SK-N-SH treated with all-trans-retinoic acid at 6 μM for 48 hours (cell line): ENCODE results near the gene STMN3.

Experiments used
- ARNTL ChIP-seq: fragments of 450-650 bp; formaldehyde crosslinking; IDR thresholded peaks from 2 replicates; pipeline ENCODE4 v1.5.0; 2020; ENCODE audit warnings: low read depth, mild to moderate bottlenecking, moderate library complexity, borderline replicate concordance
- OSR1 ChIP-seq: fragments of 250-450 bp; sonication (Bioruptor Pico); IDR thresholded peaks from 2 replicates; pipeline ENCODE4 v1.8.0; 2022; ENCODE audit warnings: moderate library complexity, mild to moderate bottlenecking, inconsistent platforms
- PPARA ChIP-seq: fragments of 250-450 bp; sonication (Bioruptor Pico); IDR thresholded peaks from 2 replicates; pipeline ENCODE4 v1.5.0; 2020; ENCODE audit warnings: mild to moderate bottlenecking, borderline replicate concordance
- RARB ChIP-seq: fragments of 250-450 bp; sonication (Bioruptor Pico); IDR thresholded peaks from 2 replicates; pipeline ENCODE4 v1.8.0; 2021; ENCODE audit warnings: mild to moderate bottlenecking, moderate library complexity
- SNAI2 ChIP-seq: fragments of 250-450 bp; sonication (Bioruptor Pico); IDR thresholded peaks from 2 replicates; pipeline ENCODE4 v1.5.0; 2020; ENCODE audit warnings: mild to moderate bottlenecking, moderate library complexity
- TCF4 ChIP-seq: fragments of 250-450 bp; sonication (Bioruptor Pico); IDR thresholded peaks from 2 replicates; pipeline ENCODE4 v1.8.0; 2021; ENCODE audit warnings: mild to moderate bottlenecking, moderate library complexity, borderline replicate concordance
- ZFP3 ChIP-seq: fragments of 250-450 bp; sonication (Bioruptor Pico); IDR thresholded peaks from 2 replicates; pipeline ENCODE4 v1.5.0; 2020; ENCODE audit warnings: mild to moderate bottlenecking, moderate library complexity
- ZFP30 ChIP-seq: fragments of 450-650 bp; formaldehyde crosslinking; IDR thresholded peaks from 2 replicates; pipeline ENCODE4 v1.5.0; 2022; ENCODE audit warnings: mild to moderate bottlenecking, moderate library complexity
- ZNF565 ChIP-seq: fragments of 450-650 bp; formaldehyde crosslinking; conservative IDR thresholded peaks from 2 replicates; pipeline ENCODE4 v1.5.0; 2020; ENCODE audit warnings: low read depth, mild to moderate bottlenecking, moderate library complexity
- ZNF70 ChIP-seq: fragments of 450-650 bp; formaldehyde crosslinking; IDR thresholded peaks from 2 replicates; pipeline ENCODE4 v1.5.0; 2020; ENCODE audit warnings: mild to moderate bottlenecking, moderate library complexity
- ZNF8 ChIP-seq: fragments of 450-650 bp; formaldehyde crosslinking; IDR thresholded peaks from 2 replicates; pipeline ENCODE4 v1.5.0; 2020; ENCODE audit warnings: mild to moderate bottlenecking, moderate library complexity
- TF ChIP-seq, protein P1 (sequence below): fragments of 250-450 bp; sonication (Bioruptor Pico); IDR thresholded peaks from 2 replicates; pipeline ENCODE4 v1.8.0; 2020; ENCODE audit warnings: mild to moderate bottlenecking, moderate library complexity, borderline replicate concordance

DNA sequence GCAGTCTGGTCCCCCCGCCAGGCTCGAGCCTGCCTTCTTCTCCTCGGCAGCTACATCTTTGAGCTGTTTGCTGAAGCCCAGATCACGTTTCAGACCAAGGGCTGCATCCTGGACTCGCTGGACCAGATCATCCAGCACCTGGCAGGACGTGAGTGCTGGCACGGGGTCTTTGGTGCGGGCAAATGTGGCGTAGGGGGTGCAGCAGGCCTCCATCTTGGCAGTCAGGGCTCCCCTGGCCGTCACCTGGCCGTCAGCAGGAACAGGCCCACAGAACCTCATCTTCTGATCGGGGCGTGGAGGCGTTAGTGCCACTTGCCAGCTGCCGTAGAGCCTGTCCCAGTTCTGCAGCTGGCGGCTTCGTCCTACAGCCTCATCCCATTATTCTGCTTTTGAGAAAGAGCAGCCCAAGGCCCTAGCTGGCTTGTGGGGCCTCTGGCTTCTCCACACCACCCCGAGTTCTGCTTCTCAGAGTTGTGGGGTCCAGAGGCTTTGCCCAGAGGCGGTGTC, 26.6 kb upstream of the STMN3 start:
- TF ChIP-seq ZFP30 (CRISPR knock-in tag): no peak
- TF ChIP-seq ZNF565 (CRISPR knock-in tag): no peak
- TF ChIP-seq, protein P1, sequence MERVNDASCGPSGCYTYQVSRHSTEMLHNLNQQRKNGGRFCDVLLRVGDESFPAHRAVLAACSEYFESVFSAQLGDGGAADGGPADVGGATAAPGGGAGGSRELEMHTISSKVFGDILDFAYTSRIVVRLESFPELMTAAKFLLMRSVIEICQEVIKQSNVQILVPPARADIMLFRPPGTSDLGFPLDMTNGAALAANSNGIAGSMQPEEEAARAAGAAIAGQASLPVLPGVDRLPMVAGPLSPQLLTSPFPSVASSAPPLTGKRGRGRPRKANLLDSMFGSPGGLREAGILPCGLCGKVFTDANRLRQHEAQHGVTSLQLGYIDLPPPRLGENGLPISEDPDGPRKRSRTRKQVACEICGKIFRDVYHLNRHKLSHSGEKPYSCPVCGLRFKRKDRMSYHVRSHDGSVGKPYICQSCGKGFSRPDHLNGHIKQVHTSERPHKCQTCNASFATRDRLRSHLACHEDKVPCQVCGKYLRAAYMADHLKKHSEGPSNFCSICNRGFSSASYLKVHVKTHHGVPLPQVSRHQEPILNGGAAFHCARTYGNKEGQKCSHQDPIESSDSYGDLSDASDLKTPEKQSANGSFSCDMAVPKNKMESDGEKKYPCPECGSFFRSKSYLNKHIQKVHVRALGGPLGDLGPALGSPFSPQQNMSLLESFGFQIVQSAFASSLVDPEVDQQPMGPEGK (CRISPR knock-in tag): no peak
- no peak for TF ChIP-seq ZNF8 (CRISPR knock-in tag)
- TF ChIP-seq ZFP3: no peak
- TF ChIP-seq PPARA: no peak
- TF ChIP-seq ARNTL (CRISPR knock-in tag): no peak
- no peak for TF ChIP-seq OSR1
- TF ChIP-seq SNAI2 (CRISPR knock-in tag): no peak
- TF ChIP-seq ZNF70 (CRISPR knock-in tag): no peak
- no peak for TF ChIP-seq RARB (CRISPR knock-in tag)
- no peak for TF ChIP-seq TCF4
